Omental fat pad (tissue), 4 donors: ENCODE results near the gene UBR3. TPM values are rescaled to one million over a fixed set of nuclear protein-coding genes. Genes with fewer than 3 reads are reported as not detected.

ENCODE experiments used
- ATAC-seq: fragments of 150-250 bp; one replicate; pipeline ENCODE4 v1.9.1; 2016; ENCODE audit warnings: mild to moderate bottlenecking, moderate library complexity; ENCODE audit not compliant: low FRiP score
- DNase-seq: peaks from one replicate; pipeline ENCODE4 v3.0.0-alpha.2; 2019; ENCODE audit warnings: low spot score
- total RNA-seq, 4 donors: library from RNA; depleted of rRNA; stranded (reverse); fragments of >200 nt; gene quantifications; one replicate each; pipeline ENCODE4 v1.1.0, GENCODE V29; 2016
- TF ChIP-seq, protein P1 (sequence below), 3 donors: fragments of 450-650 bp; IDR thresholded peaks; one replicate each; pipeline ENCODE4 v1.5.1; 2016 to 2017; ENCODE audit warnings: antibody characterized with exemption in 3 of 3, mild to moderate bottlenecking in 3 of 3, moderate library complexity in 2 of 3

The UBR3 gene
- total RNA-seq, 4 donors from 2014 or later: 59.2 to 90.3 (median 64.0) TPM

- TF ChIP-seq, protein P1, sequence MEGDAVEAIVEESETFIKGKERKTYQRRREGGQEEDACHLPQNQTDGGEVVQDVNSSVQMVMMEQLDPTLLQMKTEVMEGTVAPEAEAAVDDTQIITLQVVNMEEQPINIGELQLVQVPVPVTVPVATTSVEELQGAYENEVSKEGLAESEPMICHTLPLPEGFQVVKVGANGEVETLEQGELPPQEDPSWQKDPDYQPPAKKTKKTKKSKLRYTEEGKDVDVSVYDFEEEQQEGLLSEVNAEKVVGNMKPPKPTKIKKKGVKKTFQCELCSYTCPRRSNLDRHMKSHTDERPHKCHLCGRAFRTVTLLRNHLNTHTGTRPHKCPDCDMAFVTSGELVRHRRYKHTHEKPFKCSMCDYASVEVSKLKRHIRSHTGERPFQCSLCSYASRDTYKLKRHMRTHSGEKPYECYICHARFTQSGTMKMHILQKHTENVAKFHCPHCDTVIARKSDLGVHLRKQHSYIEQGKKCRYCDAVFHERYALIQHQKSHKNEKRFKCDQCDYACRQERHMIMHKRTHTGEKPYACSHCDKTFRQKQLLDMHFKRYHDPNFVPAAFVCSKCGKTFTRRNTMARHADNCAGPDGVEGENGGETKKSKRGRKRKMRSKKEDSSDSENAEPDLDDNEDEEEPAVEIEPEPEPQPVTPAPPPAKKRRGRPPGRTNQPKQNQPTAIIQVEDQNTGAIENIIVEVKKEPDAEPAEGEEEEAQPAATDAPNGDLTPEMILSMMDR (IDR thresholded peaks at IDR 0.05): no peak
- no peak for ATAC-seq
Measured at GRCh38 chr2:169796441-169796840, 30.8 kb upstream of the UBR3 start.

DNA sequence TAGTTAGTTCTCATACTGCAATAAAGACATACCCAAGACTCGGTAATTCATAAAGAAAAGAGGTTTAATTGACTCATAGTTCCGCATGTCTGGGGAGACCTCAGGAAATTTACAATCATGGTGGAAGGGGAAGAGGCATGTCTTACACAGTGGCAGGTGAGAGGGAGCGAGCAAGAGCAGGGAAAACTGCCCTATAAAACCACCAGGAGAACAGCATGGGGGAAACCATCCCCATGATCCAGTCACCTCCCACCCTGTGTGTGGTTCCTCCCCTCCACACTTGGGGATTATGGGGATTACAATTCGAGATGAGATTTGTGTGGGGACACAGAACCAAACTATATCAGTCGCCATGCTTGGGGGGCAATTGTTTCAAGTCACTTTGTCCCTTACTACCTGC is 29.7 kb upstream of the UBR3 start:
- TF ChIP-seq, protein P1 (IDR thresholded peaks at IDR 0.05): no peak
- DNase-seq: no peak
- ATAC-seq: no peak

More at GRCh38 chr2:169796441-169796840, 30.8 kb upstream of the UBR3 start:
- no peak for DNase-seq

- DNase-seq (no peak), ATAC-seq (no peak)
- TF ChIP-seq, protein P1 (IDR thresholded peaks at IDR 0.05): no peak
Measured at GRCh38 chr2:169798397-169798717, 28.9 kb upstream of the UBR3 start.

GRCh38 chr2:169798718-169799592 is 28.3 kb upstream of the UBR3 start, which contains the start of gene SSB:
SSB (plus strand) TSS chr2:169798871; CDS start chr2:169800961, 2,090 bp downstream.
- ATAC-seq: peak; percentile 98
- peak; percentile 63 for DNase-seq
- TF ChIP-seq, protein P1 (IDR thresholded peaks at IDR 0.05): no peak

GRCh38 chr2:169803480-169803879 is 23.8 kb upstream of the UBR3 start:
- no peak for ATAC-seq
- TF ChIP-seq, protein P1 (IDR thresholded peaks at IDR 0.05): no peak
- no peak for DNase-seq

- ATAC-seq (no peak), DNase-seq (no peak)
- TF ChIP-seq, protein P1 (IDR thresholded peaks at IDR 0.05): no peak
Measured at GRCh38 chr2:169806586-169806985, 20.7 kb upstream of the UBR3 start.

DNA sequence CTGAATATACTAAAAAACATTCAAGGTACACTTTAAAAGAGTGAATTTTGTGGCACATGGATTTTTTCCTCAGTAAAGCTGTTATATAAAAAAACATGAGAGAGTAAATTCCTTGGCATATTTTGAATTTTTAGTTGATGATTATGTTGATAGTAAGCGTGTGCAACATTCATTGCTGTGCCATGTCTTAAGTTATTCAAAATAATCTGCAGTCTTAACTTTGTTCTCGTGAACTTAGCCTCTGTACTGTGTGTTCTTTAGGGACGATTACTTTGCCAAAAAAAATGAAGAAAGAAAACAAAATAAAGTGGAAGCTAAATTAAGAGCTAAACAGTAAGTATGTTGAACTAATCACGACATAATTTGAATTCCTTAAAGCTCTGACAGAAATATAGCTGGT is 19.0 kb upstream of the UBR3 start:
- no peak for DNase-seq
- TF ChIP-seq, protein P1 (IDR thresholded peaks at IDR 0.05): no peak
- no peak for ATAC-seq
